Esophagus muscularis mucosa (tissue), 3 donors: ENCODE measurements around the gene IPPK.

Source experiments
- POLR2A ChIP-seq: fragments of 450-650 bp; IDR thresholded peaks from one replicate; pipeline ENCODE4 v1.6.1; 2017; ENCODE audit warnings: antibody characterized with exemption, moderate library complexity, mild to moderate bottlenecking, low read depth
- POLR2AphosphoS5 ChIP-seq, 2 donors: sonication (generic); formaldehyde crosslinking; IDR thresholded peaks; one replicate each; pipeline ENCODE4 v1.6.1; 2017; ENCODE audit warnings: antibody characterized with exemption in 2 of 2
- TF ChIP-seq, protein P1 (sequence below), 3 experiments: fragments of 200-600 bp in 2 of 3; fragments of 450-650 bp in 1 of 3; sonication (generic) in 2 of 3; IDR thresholded peaks; one replicate each; pipeline ENCODE4 v1.5.1; 2017 to 2019; ENCODE audit warnings: antibody characterized with exemption in 3 of 3, mild to moderate bottlenecking in 2 of 3, moderate library complexity in 1 of 3

DNA sequence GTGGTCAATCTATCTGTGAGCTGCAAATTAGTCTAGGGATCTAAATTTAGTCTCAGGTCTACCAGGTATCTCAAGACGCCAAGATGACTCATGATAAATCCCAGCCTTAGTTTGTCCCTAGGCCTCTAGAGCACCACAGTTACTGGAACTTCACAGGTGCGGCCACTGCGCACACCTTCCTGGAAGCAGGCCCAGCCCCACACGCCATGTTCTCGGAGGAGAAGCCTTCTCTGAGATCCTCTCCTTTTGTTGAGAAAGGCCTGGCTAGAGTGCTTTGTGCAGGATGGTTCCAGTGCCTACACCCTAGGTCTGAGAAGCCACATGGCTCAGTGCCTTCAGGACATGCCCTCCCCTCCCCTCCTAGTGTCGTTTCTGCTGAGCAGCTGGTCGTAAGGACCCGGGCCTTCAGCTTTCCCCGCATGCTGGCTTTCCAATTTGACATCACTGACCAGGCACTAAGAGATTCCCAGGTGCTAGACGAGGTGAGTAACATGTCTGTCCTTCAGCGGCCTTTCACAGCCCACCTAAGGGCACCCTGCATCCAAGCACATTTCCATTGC lies 51.9 kb downstream of the IPPK start:
- TF ChIP-seq, protein P1, sequence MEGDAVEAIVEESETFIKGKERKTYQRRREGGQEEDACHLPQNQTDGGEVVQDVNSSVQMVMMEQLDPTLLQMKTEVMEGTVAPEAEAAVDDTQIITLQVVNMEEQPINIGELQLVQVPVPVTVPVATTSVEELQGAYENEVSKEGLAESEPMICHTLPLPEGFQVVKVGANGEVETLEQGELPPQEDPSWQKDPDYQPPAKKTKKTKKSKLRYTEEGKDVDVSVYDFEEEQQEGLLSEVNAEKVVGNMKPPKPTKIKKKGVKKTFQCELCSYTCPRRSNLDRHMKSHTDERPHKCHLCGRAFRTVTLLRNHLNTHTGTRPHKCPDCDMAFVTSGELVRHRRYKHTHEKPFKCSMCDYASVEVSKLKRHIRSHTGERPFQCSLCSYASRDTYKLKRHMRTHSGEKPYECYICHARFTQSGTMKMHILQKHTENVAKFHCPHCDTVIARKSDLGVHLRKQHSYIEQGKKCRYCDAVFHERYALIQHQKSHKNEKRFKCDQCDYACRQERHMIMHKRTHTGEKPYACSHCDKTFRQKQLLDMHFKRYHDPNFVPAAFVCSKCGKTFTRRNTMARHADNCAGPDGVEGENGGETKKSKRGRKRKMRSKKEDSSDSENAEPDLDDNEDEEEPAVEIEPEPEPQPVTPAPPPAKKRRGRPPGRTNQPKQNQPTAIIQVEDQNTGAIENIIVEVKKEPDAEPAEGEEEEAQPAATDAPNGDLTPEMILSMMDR (IDR thresholded peaks at IDR 0.05): no peak
- TF ChIP-seq POLR2AphosphoS5 (IDR thresholded peaks at IDR 0.05): peak in 1 of 2 donors; percentile 13
- TF ChIP-seq POLR2A: no peak
